Measurements from ENCODE around the gene DCTN5. TPM values are rescaled to one million over a fixed set of nuclear protein-coding genes. Genes with fewer than 3 reads are reported as not detected.
A peak's percentile ranks its signal among the peaks of the same experiment; 100 is the strongest.

DCTN5 gene
- total and polyA plus RNA-seq, 2 of the 13 experiments (the other 11 are each of a cell fraction or from before 2014, with no cell fraction given), result 105 to 207 TPM

- TF ChIP-seq HOXA3 (CRISPR knock-in tag; IDR thresholded peaks at IDR 0.05) (peak; percentile 88), SP140L (CRISPR knock-in tag; IDR thresholded peaks at IDR 0.05; ENCODE audit: borderline replicate concordance) (peak; percentile 93; the same call in 1 of the 2 replicates), CCDC6 (CRISPR knock-in tag; IDR thresholded peaks at IDR 0.05) (peak; percentile 100), HIC2 (CRISPR knock-in tag; IDR thresholded peaks at IDR 0.05; ENCODE audit: low read depth) (0 out of 2 replicates have a peak, but pooled peaks have one; percentile 27), KLF16 (CRISPR knock-in tag; IDR thresholded peaks at IDR 0.05) (peak in 1 of 2 experiments; percentile 95; a peak in 2 of 4 replicates), ZNF790 (CRISPR knock-in tag; IDR thresholded peaks at IDR 0.05; ENCODE audit: borderline replicate concordance) (no peak), ZNF432 (CRISPR knock-in tag; IDR thresholded peaks at IDR 0.05; ENCODE audit: borderline replicate concordance) (no peak), U2AF2 (IDR thresholded peaks at IDR 0.05; ENCODE audit: low read depth, low read length) (0 out of 2 replicates have a peak, but pooled peaks have one; percentile 21), PATZ1 (CRISPR knock-in tag; IDR thresholded peaks at IDR 0.05) (0 out of 2 replicates have a peak, but pooled peaks have one; percentile 20), TERF1 (CRISPR knock-in tag; IDR thresholded peaks at IDR 0.05) (peak; percentile 99), FOXK1 (CRISPR knock-in tag; IDR thresholded peaks at IDR 0.05; ENCODE audit: borderline replicate concordance, low read depth) (peak; percentile 90; the same call in 1 of the 2 replicates), STAT5B (CRISPR knock-in tag; IDR thresholded peaks at IDR 0.05) (0 out of 2 replicates have a peak, but pooled peaks have one; percentile 71), ATRX (CRISPR knock-in tag; IDR thresholded peaks at IDR 0.05; ENCODE audit: borderline replicate concordance) (no peak), MXD4 (CRISPR knock-in tag; IDR thresholded peaks at IDR 0.05) (peak; percentile 99), ZBTB7B (CRISPR knock-in tag; IDR thresholded peaks at IDR 0.05) (peak; percentile 53; the same call in 1 of the 2 replicates), ELF1 (CRISPR knock-in tag; IDR thresholded peaks at IDR 0.05) (peak; percentile 68; the same call in 1 of the 2 replicates), REL (CRISPR knock-in tag; conservative IDR thresholded peaks at IDR 0.05) (peak; percentile 100)
- TF ChIP-seq, protein P1, sequence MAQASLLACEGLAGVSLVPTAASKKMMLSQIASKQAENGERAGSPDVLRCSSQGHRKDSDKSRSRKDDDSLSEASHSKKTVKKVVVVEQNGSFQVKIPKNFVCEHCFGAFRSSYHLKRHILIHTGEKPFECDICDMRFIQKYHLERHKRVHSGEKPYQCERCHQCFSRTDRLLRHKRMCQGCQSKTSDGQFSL (CRISPR knock-in tag; IDR thresholded peaks at IDR 0.05), result no peak
- TF ChIP-seq, protein P2, sequence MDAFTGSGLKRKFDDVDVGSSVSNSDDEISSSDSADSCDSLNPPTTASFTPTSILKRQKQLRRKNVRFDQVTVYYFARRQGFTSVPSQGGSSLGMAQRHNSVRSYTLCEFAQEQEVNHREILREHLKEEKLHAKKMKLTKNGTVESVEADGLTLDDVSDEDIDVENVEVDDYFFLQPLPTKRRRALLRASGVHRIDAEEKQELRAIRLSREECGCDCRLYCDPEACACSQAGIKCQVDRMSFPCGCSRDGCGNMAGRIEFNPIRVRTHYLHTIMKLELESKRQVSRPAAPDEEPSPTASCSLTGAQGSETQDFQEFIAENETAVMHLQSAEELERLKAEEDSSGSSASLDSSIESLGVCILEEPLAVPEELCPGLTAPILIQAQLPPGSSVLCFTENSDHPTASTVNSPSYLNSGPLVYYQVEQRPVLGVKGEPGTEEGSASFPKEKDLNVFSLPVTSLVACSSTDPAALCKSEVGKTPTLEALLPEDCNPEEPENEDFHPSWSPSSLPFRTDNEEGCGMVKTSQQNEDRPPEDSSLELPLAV (CRISPR knock-in tag; conservative IDR thresholded peaks at IDR 0.05; ENCODE audit: low read depth), result peak; percentile 100
- TF ChIP-seq, protein P3, sequence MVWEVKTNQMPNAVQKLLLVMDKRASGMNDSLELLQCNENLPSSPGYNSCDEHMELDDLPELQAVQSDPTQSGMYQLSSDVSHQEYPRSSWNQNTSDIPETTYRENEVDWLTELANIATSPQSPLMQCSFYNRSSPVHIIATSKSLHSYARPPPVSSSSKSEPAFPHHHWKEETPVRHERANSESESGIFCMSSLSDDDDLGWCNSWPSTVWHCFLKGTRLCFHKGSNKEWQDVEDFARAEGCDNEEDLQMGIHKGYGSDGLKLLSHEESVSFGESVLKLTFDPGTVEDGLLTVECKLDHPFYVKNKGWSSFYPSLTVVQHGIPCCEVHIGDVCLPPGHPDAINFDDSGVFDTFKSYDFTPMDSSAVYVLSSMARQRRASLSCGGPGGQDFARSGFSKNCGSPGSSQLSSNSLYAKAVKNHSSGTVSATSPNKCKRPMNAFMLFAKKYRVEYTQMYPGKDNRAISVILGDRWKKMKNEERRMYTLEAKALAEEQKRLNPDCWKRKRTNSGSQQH (CRISPR knock-in tag; IDR thresholded peaks at IDR 0.05; ENCODE audit: low read depth), result peak; percentile 99
These were observed 37.4 kb downstream of the DCTN5 start, which contains the start of gene PLK1 (continued) for GRCh38 chr16:23678430-23679273.
